Retinal pigment epithelial cell (primary cell): ENCODE measurements around the gene VEGFA.

ENCODE experiments used
- DNase-seq: peaks from one replicate; pipeline ENCODE4 v3.0.0-alpha.2; 2010; ENCODE audit warnings: low read depth
- H3K4me3 ChIP-seq: 2 replicates; pipeline ENCODE4 v1.5.1; 2011; ENCODE audit warnings: mild to moderate bottlenecking, low read length, control low read depth, moderate library complexity
- CTCF ChIP-seq: conservative IDR thresholded peaks from 2 replicates; pipeline ENCODE4 v1.5.1; 2011; ENCODE audit warnings: low read depth, low read length, control low read depth, inconsistent platforms

Gene VEGFA

GRCh38 chr6:43834528-43835155, 64.6 kb downstream of the VEGFA start:
- DNase-seq = no peak
- TF ChIP-seq CTCF = no peak

GRCh38 chr6:43835872-43836419, 65.9 kb downstream of the VEGFA start:
- TF ChIP-seq CTCF = no peak
- no peak for DNase-seq
- H3K4me3 ChIP-seq = no peak overlapping the region

More at GRCh38 chr6:43834528-43835155, 64.6 kb downstream of the VEGFA start:
- no peak overlapping the region for H3K4me3 ChIP-seq
